Stimulated activated CD8-positive, alpha-beta memory T cell treated with anti-CD3 and anti-CD28 coated beads, Interleukin-4, amount 100 ng/mL, for 24 hours (primary cell): Measurements from ENCODE around the gene CNTN4.
"Not testable (repeated sequence)": the region's sequence is repeated elsewhere in the genome, so short reads cannot be mapped to it uniquely, and the experiment has no call there.

Experiments
- DNase-seq: peaks from one replicate; pipeline ENCODE4 v3.0.0-alpha.2; 2020; ENCODE audit warnings: low read depth

CNTN4 gene

GRCh38 chr3:2098398-2099027 is at the start of gene CNTN4:
Gene CNTN4, plus strand, starts transcription at chr3:2098866.
- DNase-seq = peak; percentile 2

DNA sequence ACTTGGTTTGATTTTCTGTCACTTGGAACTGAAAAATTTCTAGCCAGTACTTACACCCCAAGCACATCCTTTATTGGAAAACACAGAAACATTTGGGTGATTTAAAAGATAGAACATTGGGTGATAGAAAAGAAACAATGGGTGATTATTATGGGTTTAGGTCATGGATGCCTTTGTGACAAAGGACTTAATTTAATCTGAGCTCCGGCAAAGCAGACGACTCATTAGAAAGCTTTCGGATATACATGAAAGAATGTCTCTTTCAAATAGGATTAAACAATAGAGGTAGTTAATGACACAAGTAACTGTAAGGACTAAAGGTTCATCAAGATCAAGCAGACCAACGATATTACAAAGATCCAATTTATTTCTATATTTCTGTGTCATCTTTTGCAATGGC is 37.3 kb upstream of the CNTN4 start:
- DNase-seq = no peak

DNA sequence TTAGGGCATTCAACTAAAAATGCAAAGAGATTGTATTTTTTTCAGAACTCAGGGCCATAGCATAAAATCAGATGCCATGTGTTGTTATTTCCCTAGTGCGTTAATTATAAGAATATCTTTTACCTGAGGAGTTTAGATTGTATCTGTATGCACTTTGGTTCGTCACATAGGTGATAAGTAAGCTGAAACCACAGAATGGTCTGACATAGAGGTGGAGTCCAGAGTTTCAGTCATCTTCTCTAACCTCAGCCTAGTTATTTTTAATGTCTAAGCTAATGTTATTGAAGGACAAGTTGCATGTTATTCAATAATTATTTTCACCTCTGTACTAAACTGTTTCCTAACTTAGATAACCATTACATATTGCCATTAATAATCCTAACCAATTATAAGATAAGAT is 27.1 kb upstream of the CNTN4 start:
- DNase-seq = no peak

GRCh38 chr3:2078821-2079220 is 19.8 kb upstream of the CNTN4 start:
- DNase-seq = no peak

GRCh38 chr3:2082871-2083480 is 15.7 kb upstream of the CNTN4 start:
- DNase-seq = no peak

DNA sequence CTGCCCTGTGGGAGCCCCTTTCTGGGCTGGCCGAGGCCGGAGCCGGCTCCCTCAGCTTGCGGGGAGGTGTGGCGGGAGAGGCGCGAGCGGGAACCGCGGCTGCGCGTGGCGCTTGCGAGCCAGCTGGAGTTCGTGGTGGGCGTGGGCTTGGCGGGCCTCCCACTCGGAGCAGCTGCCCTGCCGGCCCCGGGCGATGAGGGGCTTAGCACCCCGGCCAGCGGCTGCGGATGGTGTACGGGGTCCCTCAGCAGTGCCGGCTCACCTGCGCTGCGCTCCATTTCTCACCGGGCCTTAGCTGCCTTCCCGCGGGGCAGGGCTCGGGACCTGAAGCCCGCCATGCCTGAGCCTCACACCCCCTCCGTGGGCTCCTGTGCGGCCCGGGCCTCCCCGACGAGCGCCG is 15.1 kb upstream of the CNTN4 start:
- DNase-seq = not testable (repeated sequence)

- DNase-seq = no peak
These were observed 8.4 kb upstream of the CNTN4 start for GRCh38 chr3:2090095-2090911.

DNA sequence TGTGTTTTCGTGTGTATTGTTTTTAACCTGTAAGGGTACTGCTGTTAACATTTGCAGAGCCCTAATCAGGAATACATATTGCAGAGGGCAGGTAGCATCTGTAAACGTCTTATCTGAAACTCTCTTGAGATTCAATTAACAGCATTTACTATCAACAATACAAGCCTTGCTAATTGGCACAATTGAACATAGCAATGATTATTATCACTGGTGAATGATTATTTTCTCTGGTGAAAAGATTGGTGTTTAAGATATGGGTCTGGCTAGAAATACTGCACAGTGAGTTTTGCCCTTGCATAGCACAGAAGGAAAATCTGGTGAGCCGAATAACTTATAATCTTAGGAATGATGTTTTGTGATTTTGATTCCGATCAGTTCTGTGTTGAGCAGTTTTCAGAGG is 5.9 kb upstream of the CNTN4 start:
- DNase-seq = no peak

DNA sequence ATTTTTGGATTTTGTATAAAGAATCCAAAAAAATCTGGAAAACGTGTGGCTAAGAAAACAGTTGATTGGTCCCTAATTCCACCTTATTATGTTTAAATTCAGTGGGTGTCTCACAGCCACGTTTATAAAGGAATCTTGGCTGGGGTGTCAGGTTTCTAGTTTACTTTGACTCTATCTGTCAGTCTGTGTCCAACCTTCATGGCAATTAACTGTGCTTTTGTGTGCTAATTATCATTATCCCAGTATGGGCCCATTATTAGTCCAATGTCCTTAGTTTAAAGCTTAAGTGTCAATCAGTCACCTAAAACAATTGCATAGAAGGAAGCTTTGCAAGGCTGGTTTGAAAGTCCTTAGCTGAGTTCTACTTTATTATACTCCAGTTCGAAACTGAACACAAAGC is 3.7 kb upstream of the CNTN4 start:
- no peak for DNase-seq

DNA sequence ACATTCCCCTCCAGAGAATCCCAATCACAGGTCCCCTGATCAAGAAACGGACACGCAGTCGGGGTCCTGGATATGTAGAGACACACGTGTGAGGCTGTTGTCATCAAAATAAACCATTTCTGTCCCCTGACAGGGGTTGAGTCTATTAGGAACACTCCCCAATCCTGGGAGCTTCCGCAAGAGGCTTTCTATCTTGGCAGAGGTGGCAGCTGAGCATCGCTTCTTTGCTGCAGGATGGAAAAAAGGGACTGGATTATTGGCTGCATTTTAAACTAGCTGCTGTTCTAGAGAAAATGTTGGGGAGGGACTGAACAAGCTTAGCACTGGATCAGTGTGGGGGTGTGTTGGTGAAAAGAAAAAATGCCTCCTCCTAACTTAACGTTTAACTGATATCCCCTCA is 2.5 kb upstream of the CNTN4 start:
- DNase-seq = no peak

- no peak for DNase-seq
These were observed 950 bp upstream of the CNTN4 start for GRCh38 chr3:2097641-2098191.

- DNase-seq = no peak
These were observed 484 bp downstream of the CNTN4 start for GRCh38 chr3:2099028-2099671.

DNA sequence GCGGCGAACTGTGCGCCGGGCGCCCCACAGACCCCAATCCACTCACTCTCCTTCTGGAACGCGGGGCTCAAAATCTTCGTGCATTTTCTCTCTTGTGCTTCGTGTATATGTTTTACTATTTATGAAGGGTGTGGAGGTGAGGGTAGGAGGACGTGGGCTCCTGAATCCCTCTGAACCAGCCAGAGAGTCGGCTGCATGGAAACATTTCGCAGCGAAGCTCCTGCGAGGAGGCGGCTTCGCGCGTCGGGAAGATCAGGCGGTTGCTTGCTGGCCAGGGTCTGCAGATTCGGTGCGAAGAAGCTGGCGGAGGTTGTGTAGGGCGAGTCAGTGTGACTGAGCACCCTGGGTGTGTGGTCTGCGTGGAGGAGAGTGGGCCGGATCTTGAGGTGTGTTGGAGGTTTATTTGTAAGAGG is 1.1 kb downstream of the CNTN4 start:
- DNase-seq = no peak

GRCh38 chr3:2106438-2106837 is 7.8 kb downstream of the CNTN4 start:
- DNase-seq = no peak

DNA sequence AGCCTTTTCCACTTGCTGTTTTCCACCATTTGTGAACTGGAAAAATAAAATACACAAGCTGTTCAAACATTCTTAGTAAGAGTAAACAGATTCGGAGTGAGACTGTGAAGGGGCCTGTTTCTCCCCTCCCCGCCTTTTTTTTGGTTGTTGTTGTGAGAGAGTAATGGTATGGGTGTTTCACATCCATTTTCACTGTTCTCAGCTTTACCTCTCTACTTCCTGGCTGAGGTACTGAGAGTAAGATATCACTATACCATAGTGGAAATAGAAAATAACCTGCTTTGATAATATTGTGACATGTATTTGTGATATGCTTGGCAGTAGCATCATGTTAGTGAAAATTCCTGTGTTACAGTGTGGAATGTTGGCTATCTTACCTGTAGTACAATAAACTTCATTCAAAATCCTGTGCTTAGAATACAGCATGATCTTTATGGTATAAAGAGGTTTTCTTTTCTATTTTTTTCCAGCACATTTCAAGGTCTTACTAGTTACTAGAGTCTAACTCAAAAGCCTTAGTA is 12.0 kb downstream of the CNTN4 start:
- no peak for DNase-seq

- no peak for DNase-seq
These were observed 16.1 kb downstream of the CNTN4 start for GRCh38 chr3:2114617-2115275.

DNA sequence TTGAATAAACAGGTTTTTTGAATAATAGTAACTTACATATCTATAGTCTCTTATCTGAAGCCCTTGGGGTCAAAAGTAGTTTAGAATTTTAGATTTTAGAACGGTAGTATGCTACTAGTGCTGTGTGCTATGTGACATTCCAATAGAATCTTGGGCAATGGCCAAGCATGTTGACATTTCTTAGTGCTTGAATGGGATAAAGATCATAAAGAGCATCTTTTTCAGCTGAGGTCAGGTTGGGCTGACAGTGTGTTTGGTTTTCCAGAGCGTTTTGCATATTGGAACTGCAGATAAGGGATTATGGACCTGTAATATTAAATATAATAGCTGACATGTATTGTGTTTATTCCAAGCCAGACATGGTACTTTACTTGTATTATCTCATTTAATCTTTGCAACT is 32.1 kb downstream of the CNTN4 start:
- DNase-seq = no peak

GRCh38 chr3:2133146-2133545 is 34.5 kb downstream of the CNTN4 start:
- no peak for DNase-seq

DNA sequence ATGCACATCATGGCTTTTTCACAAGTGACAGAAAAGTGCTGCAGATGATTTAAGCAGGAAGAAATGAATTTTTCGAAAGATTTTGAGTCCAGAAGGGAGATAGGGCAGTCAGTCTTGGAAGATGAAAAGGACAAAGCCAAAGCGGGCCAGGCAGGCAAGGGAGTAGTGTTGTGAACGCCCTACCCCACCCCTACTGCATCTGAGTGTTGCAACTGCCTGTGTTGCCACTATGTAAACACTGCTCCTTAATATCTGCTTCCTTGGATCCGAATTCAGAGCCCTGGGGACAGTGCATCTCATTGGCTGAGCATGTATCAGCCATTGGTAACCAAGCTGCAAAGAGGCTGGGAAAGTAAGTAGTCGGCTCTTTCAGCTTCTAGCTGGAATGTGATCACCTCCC is 39.0 kb downstream of the CNTN4 start:
- DNase-seq = no peak

DNA sequence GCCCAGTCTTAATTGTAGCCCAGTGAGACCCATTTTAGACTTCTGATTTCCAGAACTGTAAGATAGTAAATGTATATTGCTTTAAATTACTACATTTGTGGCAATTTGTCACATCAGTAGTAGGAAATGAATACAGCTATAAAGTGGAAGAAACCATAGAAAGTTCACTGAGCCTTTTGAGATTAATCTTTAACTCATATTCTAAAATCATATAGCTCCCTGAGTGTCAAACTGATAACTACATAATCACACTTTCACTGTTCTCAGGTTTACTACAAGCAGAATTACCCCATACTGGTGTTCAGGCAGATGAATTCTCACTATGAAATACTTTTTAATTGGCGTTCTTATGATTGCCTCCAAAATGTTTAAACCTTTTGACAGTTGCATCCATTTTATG is 42.8 kb downstream of the CNTN4 start:
- no peak for DNase-seq

GRCh38 chr3:2148561-2149340 is 50.1 kb downstream of the CNTN4 start:
- no peak for DNase-seq
